Endothelial cell (in vitro differentiated cells): ENCODE data around the gene ZNF621. TPM values are rescaled to one million over a fixed set of nuclear protein-coding genes. Genes with fewer than 3 reads are reported as not detected.

Experiments used
- DNase-seq: peaks from one replicate; pipeline ENCODE4 v3.0.0; 2021; ENCODE audit warnings: low spot score
- H3K27ac Mint-ChIP-seq: one replicate; pipeline ENCODE4 v1.8.0; 2021; ENCODE audit warnings: mixed read lengths, inconsistent platforms; ENCODE audit not compliant: unreplicated experiment
- H3K27me3 Mint-ChIP-seq: one replicate; pipeline ENCODE4 v1.8.0; 2021; ENCODE audit warnings: mild to moderate bottlenecking, moderate library complexity, mixed read lengths, inconsistent platforms; ENCODE audit not compliant: unreplicated experiment
- H3K36me3 Mint-ChIP-seq: one replicate; pipeline ENCODE4 v1.8.0; 2021; ENCODE audit warnings: mild to moderate bottlenecking, low read depth, mixed read lengths, inconsistent platforms; ENCODE audit not compliant: unreplicated experiment
- H3K4me1 Mint-ChIP-seq: one replicate; pipeline ENCODE4 v1.8.0; 2021; ENCODE audit warnings: mild to moderate bottlenecking, mixed read lengths, inconsistent platforms; ENCODE audit not compliant: unreplicated experiment
- H3K4me3 Mint-ChIP-seq: one replicate; pipeline ENCODE4 v1.8.0; 2021; ENCODE audit warnings: mild to moderate bottlenecking, mixed read lengths, inconsistent platforms; ENCODE audit not compliant: unreplicated experiment
- H3K9me3 Mint-ChIP-seq: one replicate; pipeline ENCODE4 v1.8.0; 2021; ENCODE audit warnings: mixed read lengths, inconsistent platforms; ENCODE audit not compliant: unreplicated experiment
- long read RNA-seq: library from polyadenylated mRNA; unstranded; transcript quantifications from one replicate; pipeline ENCODE4 v2.0.0, GENCODE V29; 2020; ENCODE audit not compliant: unreplicated experiment
- total RNA-seq: library from RNA; stranded (reverse); fragmentation: NEBNext Ultra II Directional; extraction: Animal tissue kit (Norgen Biotek cat#: 25700); gene quantifications from one replicate; pipeline ENCODE4 v1.2.1, GENCODE V29; 2021; ENCODE audit not compliant: unreplicated experiment
- TF ChIP-seq, protein P1 (sequence below): fragments of 200-600 bp; sonication (generic); IDR thresholded peaks from one replicate; pipeline ENCODE4 v1.5.0; 2021; ENCODE audit warnings: antibody characterized with exemption; ENCODE audit not compliant: unreplicated experiment

Gene ZNF621
- total RNA-seq: 25.7 TPM
- long read RNA-seq, full-length matches to known transcripts: 6 of 6 reads
- long read RNA-seq, partial matches to known transcripts: 0 of 6 reads
- long read RNA-seq, other reads (novel, unspliced or antisense): 0 of 6 reads

DNA sequence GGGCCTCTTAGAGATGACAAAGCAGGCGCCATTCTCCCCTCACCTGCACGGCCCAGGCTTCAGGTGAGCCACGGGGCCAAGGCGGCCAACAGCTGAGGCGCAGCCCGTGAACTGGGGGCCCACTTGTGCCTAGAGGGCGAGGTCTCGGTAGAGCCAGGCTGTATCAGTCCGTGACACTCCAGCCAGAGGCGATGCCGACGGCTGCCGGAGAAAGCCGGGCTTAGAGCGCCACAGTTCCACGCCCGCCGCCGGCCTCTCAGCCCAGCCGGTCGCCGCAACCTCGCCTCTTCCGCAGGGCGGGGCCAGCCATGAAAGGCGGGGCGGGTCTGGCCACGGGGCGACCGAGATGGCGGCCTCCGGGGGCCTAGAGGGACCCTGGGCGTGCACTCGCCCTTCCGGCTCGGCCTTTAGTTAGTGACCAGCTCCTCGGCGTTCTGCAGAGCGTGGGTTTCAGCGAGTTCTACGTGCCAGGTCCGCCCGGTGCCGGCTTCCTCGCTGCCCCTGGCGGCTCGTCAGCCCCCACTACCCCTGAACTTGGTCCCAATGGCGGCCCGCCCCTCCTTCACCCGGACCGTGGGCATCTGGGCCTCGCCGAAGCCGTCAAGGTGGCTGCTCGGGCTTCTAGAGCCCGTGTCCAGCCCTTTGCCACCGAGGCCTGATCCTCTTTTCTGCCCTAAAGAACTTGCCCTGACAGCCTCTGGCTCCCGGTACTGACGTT is at the start of gene ZNF621:
ZNF621 (plus strand) TSS at position 393 of the 718 bp plus-strand sequence. CDS start 881 bp downstream, outside the sequence.
- TF ChIP-seq, protein P1, sequence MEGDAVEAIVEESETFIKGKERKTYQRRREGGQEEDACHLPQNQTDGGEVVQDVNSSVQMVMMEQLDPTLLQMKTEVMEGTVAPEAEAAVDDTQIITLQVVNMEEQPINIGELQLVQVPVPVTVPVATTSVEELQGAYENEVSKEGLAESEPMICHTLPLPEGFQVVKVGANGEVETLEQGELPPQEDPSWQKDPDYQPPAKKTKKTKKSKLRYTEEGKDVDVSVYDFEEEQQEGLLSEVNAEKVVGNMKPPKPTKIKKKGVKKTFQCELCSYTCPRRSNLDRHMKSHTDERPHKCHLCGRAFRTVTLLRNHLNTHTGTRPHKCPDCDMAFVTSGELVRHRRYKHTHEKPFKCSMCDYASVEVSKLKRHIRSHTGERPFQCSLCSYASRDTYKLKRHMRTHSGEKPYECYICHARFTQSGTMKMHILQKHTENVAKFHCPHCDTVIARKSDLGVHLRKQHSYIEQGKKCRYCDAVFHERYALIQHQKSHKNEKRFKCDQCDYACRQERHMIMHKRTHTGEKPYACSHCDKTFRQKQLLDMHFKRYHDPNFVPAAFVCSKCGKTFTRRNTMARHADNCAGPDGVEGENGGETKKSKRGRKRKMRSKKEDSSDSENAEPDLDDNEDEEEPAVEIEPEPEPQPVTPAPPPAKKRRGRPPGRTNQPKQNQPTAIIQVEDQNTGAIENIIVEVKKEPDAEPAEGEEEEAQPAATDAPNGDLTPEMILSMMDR: no peak
- peak; percentile 94 for DNase-seq
- no peaks in the 10 kb centered on the region for H3K9me3 Mint-ChIP-seq
- H3K27ac Mint-ChIP-seq: peak within 1 kb of the TSS; percentile 93
- H3K27me3 Mint-ChIP-seq: no peaks in the 10 kb centered on the region
- peaks cover 14% of the 10 kb centered on the region for H3K4me1 Mint-ChIP-seq
- H3K36me3 Mint-ChIP-seq: peaks cover 4% of the 10 kb centered on the region
- peak within 1 kb of the TSS; percentile 97 for H3K4me3 Mint-ChIP-seq

DNA sequence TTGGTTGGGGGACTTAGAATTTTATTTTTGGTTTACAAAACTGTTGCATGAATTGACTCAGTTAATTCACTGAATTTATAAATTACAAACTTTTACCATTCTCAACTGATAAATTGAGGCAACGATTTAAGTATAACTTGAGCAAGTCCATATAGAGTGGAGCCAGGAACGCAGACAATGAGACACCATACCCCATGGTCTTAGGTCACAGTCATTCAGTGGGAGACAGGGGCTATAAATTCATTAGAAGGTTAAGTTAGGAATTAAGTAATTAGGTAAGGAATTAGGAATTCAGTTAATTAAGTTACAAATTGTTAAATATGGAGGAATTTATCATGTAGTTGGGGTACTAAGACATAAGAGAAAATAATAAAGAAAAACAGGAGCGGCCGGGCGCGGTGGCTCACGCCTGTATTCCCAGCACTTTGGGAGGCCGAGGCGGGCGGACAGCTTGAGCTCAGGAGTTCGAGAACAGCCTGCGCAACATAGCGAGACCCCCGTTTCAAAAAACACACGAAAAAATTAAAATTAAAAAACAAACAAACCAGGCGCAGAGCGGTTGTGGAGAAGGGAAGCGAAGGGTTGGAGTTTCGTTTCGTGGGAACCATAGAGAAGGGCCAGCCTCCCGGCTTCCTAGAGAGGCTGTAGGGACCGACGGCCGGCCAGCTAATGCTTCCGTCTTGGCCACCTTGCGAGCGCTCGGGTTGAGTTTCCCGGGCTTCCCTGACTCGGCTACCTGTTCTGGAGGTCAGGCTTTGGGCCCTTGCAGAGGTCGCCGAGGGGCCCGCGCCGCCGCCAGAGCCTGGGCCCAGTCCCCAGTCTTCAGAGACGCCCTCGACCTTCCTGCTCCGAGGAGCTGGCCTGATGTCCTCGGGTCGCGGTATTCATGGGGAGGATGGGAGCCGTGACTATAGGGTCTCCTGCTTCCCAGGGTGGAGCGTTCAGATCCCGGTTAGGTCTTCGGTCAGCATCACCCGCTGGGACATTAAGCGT is 48.0 kb upstream of the ZNF621 start, which contains the start of gene ZNF619:
ZNF619 (plus strand) TSS at position 645 of the 993 bp plus-strand sequence. CDS start 858 bp downstream, outside the sequence.
- peak within 1 kb of the TSS; percentile 89 for H3K4me3 Mint-ChIP-seq
- H3K27ac Mint-ChIP-seq: peak within 1 kb of the TSS; percentile 84
- TF ChIP-seq, protein P1: no peak
- peaks cover 4% of the 10 kb centered on the region for H3K27me3 Mint-ChIP-seq
- DNase-seq: peak; percentile 59
- H3K4me1 Mint-ChIP-seq: peaks cover 5% of the 10 kb centered on the region
- no peaks in the 10 kb centered on the region for H3K9me3 Mint-ChIP-seq
- peaks cover 5% of the 10 kb centered on the region for H3K36me3 Mint-ChIP-seq

- DNase-seq: no peak
- Mint-ChIP-seq H3K27me3 (peaks cover 6% of the 10 kb centered on the region), H3K27ac (peak overlapping the region; percentile 84), H3K36me3 (peaks cover 5% of the 10 kb centered on the region), H3K4me1 (peaks cover 5% of the 10 kb centered on the region), H3K4me3 (peak overlapping the region; percentile 89), H3K9me3 (no peaks in the 10 kb centered on the region)
- TF ChIP-seq, protein P1: no peak
Observed at GRCh38 chr3:40477666-40478065, 47.1 kb upstream of the ZNF621 start.

DNA sequence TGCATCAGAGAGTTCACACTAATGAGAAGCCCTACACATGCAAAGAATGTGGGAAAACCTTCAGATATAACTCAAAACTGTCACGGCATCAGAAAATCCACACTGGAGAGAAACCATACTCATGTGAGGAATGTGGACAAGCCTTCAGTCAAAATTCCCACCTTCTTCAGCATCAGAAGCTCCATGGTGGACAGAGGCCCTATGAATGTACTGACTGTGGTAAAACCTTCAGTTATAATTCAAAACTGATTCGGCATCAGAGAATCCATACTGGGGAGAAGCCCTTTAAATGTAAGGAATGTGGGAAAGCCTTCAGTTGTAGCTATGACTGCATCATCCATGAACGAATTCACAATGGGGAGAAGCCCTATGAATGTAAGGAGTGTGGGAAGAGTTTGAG is 37.6 kb upstream of the ZNF621 start:
- Mint-ChIP-seq H3K4me1 (no peaks in the 10 kb centered on the region), H3K27me3 (peaks cover 8% of the 10 kb centered on the region), H3K27ac (no peak overlapping the region), H3K9me3 (no peaks in the 10 kb centered on the region), H3K36me3 (peaks cover 23% of the 10 kb centered on the region), H3K4me3 (peak overlapping the region; percentile 64)
- DNase-seq: no peak
- TF ChIP-seq, protein P1: no peak
